IMR-90 (cell line): ENCODE measurements around the gene CNOT3. TPM values are rescaled to one million over a fixed set of nuclear protein-coding genes. Genes with fewer than 3 reads are reported as not detected.
"Not testable (repeated sequence)": the region's sequence is repeated elsewhere in the genome, so short reads cannot be mapped to it uniquely, and the experiment has no call there.

Experiments
- ATAC-seq: fragments of 200-7000 bp; cut with Tn5 transposase; 2 replicates; pipeline ENCODE4 v1.9.1; 2020; ENCODE audit warnings: low read depth, mild to moderate bottlenecking, moderate library complexity
- BruUV-seq: library from RNA; stranded (reverse); fragments of 400-500 nt; replicated peaks from 2 replicates; lab custom pipeline; 2021; lab: Mats Ljungman, UMichigan
- CTCF ChIA-PET: fragments of 300-600 bp; formaldehyde crosslinking; extraction: SDS; loops from one replicate; lab custom pipeline; 2021; ENCODE audit warnings: antibody characterized with exemption; lab: Yijun Ruan, JAX
- POLR2A ChIA-PET: fragments of 300-600 bp; sonication (Branson Sonifier 250); formaldehyde crosslinking; loops from one replicate; lab custom pipeline; 2022; ENCODE audit warnings: antibody characterized with exemption; ENCODE audit not compliant: unreplicated experiment; lab: Charles Lee
- DNase-seq: peaks from one replicate; pipeline ENCODE4 v3.0.0; 2013
- H2AFZ ChIP-seq: replicated peaks from 2 replicates; pipeline ENCODE3; 2013; ENCODE audit warnings: low read length, mild to moderate bottlenecking; ENCODE audit not compliant: poor library complexity
- H2AK5ac ChIP-seq: 2 replicates; pipeline ENCODE4 v1.6.1; 2013; ENCODE audit warnings: low read depth, low read length, inconsistent platforms
- H2AK9ac ChIP-seq: replicated peaks from 2 replicates; pipeline ENCODE3; 2013; ENCODE audit warnings: mild to moderate bottlenecking, low read depth, low read length, moderate library complexity; ENCODE audit not compliant: poor library complexity
- H2BK120ac ChIP-seq: 2 replicates; pipeline ENCODE4 v1.6.1; 2013; ENCODE audit warnings: low read depth, low read length, inconsistent platforms
- H2BK15ac ChIP-seq: 3 replicates; pipeline ENCODE4 v1.6.1; 2013; ENCODE audit warnings: low read depth, low read length, inconsistent platforms
- H2BK20ac ChIP-seq: 2 replicates; pipeline ENCODE4 v1.6.1; 2013; ENCODE audit warnings: low read depth, mild to moderate bottlenecking, inconsistent platforms, low read length, moderate library complexity
- H2BK5ac ChIP-seq: 2 replicates; pipeline ENCODE4 v1.6.1; 2013; ENCODE audit warnings: mild to moderate bottlenecking, low read depth, low read length, inconsistent platforms; ENCODE audit not compliant: poor library complexity, severe bottlenecking
- H3K14ac ChIP-seq: replicated peaks from 2 replicates; pipeline ENCODE4 v1.6.1; 2013; ENCODE audit warnings: low read depth, low read length, inconsistent platforms
- H3K18ac ChIP-seq: 2 replicates; pipeline ENCODE4 v1.6.1; 2013; ENCODE audit warnings: low read depth, low read length, control low read depth
- H3K23ac ChIP-seq: 2 replicates; pipeline ENCODE4 v1.6.1; 2013; ENCODE audit warnings: low read depth, low read length, inconsistent platforms
- H3K27ac ChIP-seq: 2 replicates; pipeline ENCODE4 v1.5.1; 2013; ENCODE audit warnings: mild to moderate bottlenecking, control low read depth, low read length; ENCODE audit not compliant: insufficient read depth
- H3K27me3 ChIP-seq: 2 replicates; pipeline ENCODE4 v1.6.1; 2013; ENCODE audit warnings: low read length; ENCODE audit not compliant: control insufficient read depth, insufficient read depth
- H3K36me3 ChIP-seq: 2 replicates; pipeline ENCODE4 v1.6.1; 2013; ENCODE audit warnings: low read length, mixed read lengths; ENCODE audit not compliant: control insufficient read depth, insufficient read depth
- H3K4ac ChIP-seq: 2 replicates; pipeline ENCODE4 v1.6.1; 2013; ENCODE audit warnings: low read depth, low read length, inconsistent platforms
- H3K4me1 ChIP-seq: 2 replicates; pipeline ENCODE4 v1.6.1; 2013; ENCODE audit warnings: low read length, mixed read lengths; ENCODE audit not compliant: control insufficient read depth, insufficient read depth
- H3K4me2 ChIP-seq: 2 replicates; pipeline ENCODE4 v1.6.1; 2013; ENCODE audit warnings: low read depth, mild to moderate bottlenecking, control low read depth, low read length, moderate library complexity
- H3K4me3 ChIP-seq: 2 replicates; pipeline ENCODE4 v1.5.1; 2013; ENCODE audit warnings: low read depth, mild to moderate bottlenecking, control low read depth, low read length, moderate library complexity; ENCODE audit not compliant: insufficient read depth
- H3K56ac ChIP-seq: 2 replicates; pipeline ENCODE4 v1.6.1; 2013; ENCODE audit warnings: low read length, inconsistent platforms; ENCODE audit not compliant: insufficient read depth; ENCODE audit errors: extremely low read depth
- H3K79me1 ChIP-seq, 2 experiments: 2 replicates each; pipeline ENCODE4 v1.6.1; 2013; ENCODE audit warnings: low read length in 2 of 2, inconsistent platforms in 1 of 2, low read depth in 1 of 2
- H3K9ac ChIP-seq: 2 replicates; pipeline ENCODE4 v1.6.1; 2013; ENCODE audit warnings: low read depth, low read length, control low read depth
- H3K9me1 ChIP-seq: 2 replicates; pipeline ENCODE4 v1.6.1; 2013; ENCODE audit warnings: low read length, inconsistent platforms; ENCODE audit not compliant: insufficient read depth
- H3K9me3 ChIP-seq: 2 replicates; pipeline ENCODE4 v1.6.1; 2013; ENCODE audit warnings: low read length; ENCODE audit not compliant: control insufficient read depth, insufficient read depth
- H4K20me1 ChIP-seq: 2 replicates; pipeline ENCODE4 v1.6.1; 2013; ENCODE audit warnings: low read length, inconsistent platforms; ENCODE audit not compliant: insufficient read depth
- H4K5ac ChIP-seq: 2 replicates; pipeline ENCODE4 v1.6.1; 2013; ENCODE audit warnings: mild to moderate bottlenecking, low read depth, low read length, control low read depth
- H4K8ac ChIP-seq, 2 experiments: 2 replicates each; pipeline ENCODE4 v1.6.1; 2013; ENCODE audit warnings: low read depth in 2 of 2, low read length in 2 of 2, control low read depth in 1 of 2, inconsistent platforms in 1 of 2
- H4K91ac ChIP-seq: 2 replicates; pipeline ENCODE4 v1.6.1; 2013; ENCODE audit warnings: low read depth, low read length, inconsistent platforms; ENCODE audit not compliant: insufficient read depth
- MAZ ChIP-seq: IDR thresholded peaks from 2 replicates; pipeline ENCODE4 v1.6.1; 2012; ENCODE audit warnings: low read depth, mild to moderate bottlenecking, low read length, improper control_type of control experiment, moderate library complexity, borderline replicate concordance
- MXI1 ChIP-seq: IDR thresholded peaks from 2 replicates; pipeline ENCODE4 v1.6.1; 2012; ENCODE audit warnings: low read depth, mild to moderate bottlenecking, low read length, moderate library complexity, borderline replicate concordance
- RFX5 ChIP-seq: IDR thresholded peaks from 2 replicates; pipeline ENCODE4 v1.8.0; 2012; ENCODE audit warnings: low read depth, mild to moderate bottlenecking, low read length, moderate library complexity
- WGBS, 2 experiments: methylation state at CpG; one replicate each; pipeline versions ENCODE4 v1.1.5 to v1.1.7; 2013; ENCODE audit warnings: missing lambda C conversion rate in 2 of 2; ENCODE audit not compliant: insufficient read length in 1 of 2; ENCODE audit errors: extremely low coverage in 2 of 2; 5-methylcytosine and 5-hydroxymethylcytosine counted together
- dilution Hi-C: fragments of 300-500 bp; cut with HindIII; formaldehyde crosslinking; loops from one replicate; pipeline ENCODE4 v1.14.3; 2018; ENCODE audit warnings: low sequenced_read_pairs; ENCODE audit not compliant: unreplicated experiment
- in situ Hi-C: fragments of 300-500 bp; cut with MboI; formaldehyde crosslinking; loops from 3 replicates; pipeline ENCODE4 v1.14.3; 2019; ENCODE audit warnings: low sequenced_read_pairs, inconsistent platforms, mixed read lengths
- intact Hi-C: fragments of 100-400 bp; cut with micrococcal nuclease; formaldehyde crosslinking; loops from 2 replicates; pipeline ENCODE4 v1.10.0; 2022
- polyA plus RNA-seq, 3 experiments: library from polyadenylated mRNA; depleted of rRNA; stranded (reverse); fragments of >200 nt; gene quantifications; 2 replicates each; pipeline ENCODE4 v1.2.3, GENCODE V29; 2012; ENCODE audit warnings: low replicate concordance in 1 of 3
- total RNA-seq: library from RNA; depleted of rRNA; stranded (reverse); fragments of >200 nt; gene quantifications from 2 replicates; pipeline ENCODE4 v1.2.3, GENCODE V29; 2012
- TF ChIP-seq, protein P1 (sequence below): conservative IDR thresholded peaks from 2 replicates; pipeline ENCODE4 v1.5.1; 2012; ENCODE audit warnings: mild to moderate bottlenecking, low read depth, low read length, improper control_type of control experiment

CNOT3 gene
- total and polyA plus RNA-seq, 2 of the 4 experiments (the other 2 are of a cell fraction): 5.4 to 26.7 TPM

DNA sequence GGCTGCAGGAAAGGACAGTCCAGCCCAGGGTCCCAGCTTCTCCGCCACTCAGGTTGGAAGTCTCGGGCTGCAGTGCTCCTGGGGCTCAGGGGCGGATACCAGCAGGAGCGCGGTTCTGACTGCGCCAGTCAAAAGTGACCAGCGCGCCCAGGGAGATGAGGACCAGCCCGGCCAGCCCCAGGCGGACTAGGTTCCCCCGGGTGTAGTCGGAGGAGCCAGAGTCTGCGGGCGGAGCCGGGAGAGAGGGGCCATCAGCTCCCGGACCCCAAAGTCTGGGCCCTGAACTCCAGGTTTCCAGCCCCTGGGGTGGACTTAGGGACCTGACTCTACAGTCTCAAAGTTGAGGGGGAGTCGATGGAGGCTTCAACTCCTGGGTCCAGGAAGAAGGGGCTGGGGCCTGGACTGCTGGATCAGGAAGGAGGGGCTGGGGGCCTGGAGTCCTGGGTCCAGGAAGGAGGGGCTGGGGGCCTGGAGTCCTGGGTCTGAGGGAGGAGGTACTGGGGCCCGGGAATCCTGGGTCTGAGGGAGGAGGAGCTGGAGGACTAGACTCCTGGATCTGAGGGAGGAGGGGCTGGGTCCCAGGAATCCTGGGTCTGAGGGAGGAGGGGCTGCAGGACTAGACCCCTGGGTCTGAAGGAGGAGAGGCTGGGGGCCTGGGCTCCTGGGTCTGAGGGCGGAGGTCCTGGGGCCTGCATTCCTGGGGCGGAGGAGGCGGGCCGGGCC is 42.3 kb upstream of the CNOT3 start (continued):
- TF ChIP-seq RFX5: no peak

DNA sequence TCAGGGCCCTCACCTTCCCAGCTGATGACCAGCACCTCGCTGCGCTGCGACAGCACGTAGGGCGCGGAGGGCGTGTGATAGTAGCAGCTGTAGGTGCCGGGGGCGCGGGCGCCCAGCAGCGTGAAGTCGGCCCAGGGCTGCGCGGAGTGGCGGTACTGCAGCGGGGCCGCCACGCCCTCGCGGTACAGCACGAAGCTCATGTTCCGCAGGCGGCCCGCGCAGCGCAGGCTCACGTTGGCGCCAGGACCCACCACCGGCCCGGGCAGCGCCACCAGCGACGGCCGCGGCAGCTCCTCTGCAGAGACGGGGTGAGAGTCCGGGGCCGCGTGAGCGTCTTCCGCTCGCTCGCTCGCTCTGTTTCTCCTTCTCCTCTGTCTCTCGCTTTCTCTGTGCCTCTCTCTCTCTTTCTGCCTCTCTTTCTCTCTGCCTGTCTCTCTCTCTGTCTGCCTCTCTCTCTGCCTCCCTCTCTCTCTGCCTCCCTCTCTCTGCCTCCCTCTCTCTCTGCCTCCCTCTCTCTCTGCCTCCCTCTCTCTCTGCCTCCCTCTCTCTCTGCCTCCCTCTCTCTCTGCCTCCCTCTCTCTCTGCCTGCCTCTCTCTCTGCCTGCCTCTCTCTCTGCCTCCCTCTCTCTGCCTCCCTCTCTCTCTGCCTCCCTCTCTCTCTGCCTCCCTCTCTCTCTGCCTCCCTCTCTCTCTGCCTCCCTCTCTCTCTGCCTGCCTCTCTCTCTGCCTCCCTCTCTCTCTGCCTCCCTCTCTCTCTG is 41.5 kb upstream of the CNOT3 start:
- H3K18ac ChIP-seq, H3K27me3 ChIP-seq, POLR2A ChIA-PET, H3K4me1 ChIP-seq, H3K56ac ChIP-seq, H2BK120ac ChIP-seq, H3K9me3 ChIP-seq, in situ Hi-C loops, H3K79me1 ChIP-seq, dilution Hi-C loops, H2BK5ac ChIP-seq, BruUV-seq, H2AK5ac ChIP-seq, H3K36me3 ChIP-seq, H4K91ac ChIP-seq, H2BK20ac ChIP-seq, H4K20me1 ChIP-seq, H3K9me1 ChIP-seq, H3K27ac ChIP-seq, H3K23ac ChIP-seq, H3K4ac ChIP-seq, H3K14ac ChIP-seq, H2BK15ac ChIP-seq: not testable (repeated sequence)
- DNase-seq (peak; percentile 33), ATAC-seq (peak; percentile 92)
- 1% methylated on average over 46 of the region's 46 CpGs; no CpG with 5 or more reads in 1 of the 2 experiments for WGBS, 2 experiments
- peak overlapping the region; percentile 39 for H3K4me3 ChIP-seq
- TF ChIP-seq MAZ: 0 out of 2 replicates have a peak, but pooled peaks have one; percentile 1
- TF ChIP-seq MXI1: peak; percentile 41; the same call in 1 of the 2 replicates
- TF ChIP-seq, protein P1, sequence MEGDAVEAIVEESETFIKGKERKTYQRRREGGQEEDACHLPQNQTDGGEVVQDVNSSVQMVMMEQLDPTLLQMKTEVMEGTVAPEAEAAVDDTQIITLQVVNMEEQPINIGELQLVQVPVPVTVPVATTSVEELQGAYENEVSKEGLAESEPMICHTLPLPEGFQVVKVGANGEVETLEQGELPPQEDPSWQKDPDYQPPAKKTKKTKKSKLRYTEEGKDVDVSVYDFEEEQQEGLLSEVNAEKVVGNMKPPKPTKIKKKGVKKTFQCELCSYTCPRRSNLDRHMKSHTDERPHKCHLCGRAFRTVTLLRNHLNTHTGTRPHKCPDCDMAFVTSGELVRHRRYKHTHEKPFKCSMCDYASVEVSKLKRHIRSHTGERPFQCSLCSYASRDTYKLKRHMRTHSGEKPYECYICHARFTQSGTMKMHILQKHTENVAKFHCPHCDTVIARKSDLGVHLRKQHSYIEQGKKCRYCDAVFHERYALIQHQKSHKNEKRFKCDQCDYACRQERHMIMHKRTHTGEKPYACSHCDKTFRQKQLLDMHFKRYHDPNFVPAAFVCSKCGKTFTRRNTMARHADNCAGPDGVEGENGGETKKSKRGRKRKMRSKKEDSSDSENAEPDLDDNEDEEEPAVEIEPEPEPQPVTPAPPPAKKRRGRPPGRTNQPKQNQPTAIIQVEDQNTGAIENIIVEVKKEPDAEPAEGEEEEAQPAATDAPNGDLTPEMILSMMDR: 0 out of 2 replicates have a peak, but pooled peaks have one; percentile 13
- intact Hi-C loops: loop anchor here (5.0 to 10.0 kb wide), 2 partner anchors 289 to 761 kb away; partner anchors contain the start of gene ZNF845
- CTCF ChIA-PET: interaction anchor here (0.5 to 1.4 kb wide), 2 partner anchors 64 to 307 kb away, joined by 3 read pairs; no protein-coding TSS in a partner anchor
- peak overlapping the region; percentile 32 to 63; a peak in 3 of 4 replicates for H4K8ac ChIP-seq
- H2AK9ac ChIP-seq: peak overlapping the region; percentile 90
- H3K4me2 ChIP-seq: peak overlapping the region; percentile 85
- peak overlapping the region; percentile 78; the same call in 1 of the 2 replicates for H4K5ac ChIP-seq
- peak overlapping the region; percentile 31; the same call in 1 of the 2 replicates for H3K9ac ChIP-seq
- peak overlapping the region; percentile 97 for H2AFZ ChIP-seq
